ENCODE results near the gene SLCO4A1. TPM values are rescaled to one million over a fixed set of nuclear protein-coding genes. Genes with fewer than 3 reads are reported as not detected.

Gene SLCO4A1
- total and polyA plus RNA-seq, 9 of the 15 experiments (the other 6 are each of a cell fraction or from before 2014, with no cell fraction given), result 1.6 to 21.9 (median 12.8) TPM

GRCh38 chr20:62659488-62660239 lies 17.4 kb downstream of the SLCO4A1 start:
- H3K4me1 ChIP-seq (replicated peaks in 1 of 2; ENCODE audit: control insufficient read depth in 2 of 2, insufficient read depth in 2 of 2, low read length in 2 of 2), result peaks cover 0 to 44% of the 10 kb centered on the region in 2 experiments; a peak in 2 of 5 replicates

More at GRCh38 chr20:62659488-62660239, 17.4 kb downstream of the SLCO4A1 start:
- ChIA-PET POLR2A (interaction anchor here (0.7 to 1.2 kb wide), 3 partner anchors 9 to 134 kb away, joined by 3 to 5 read pairs (median 4); no protein-coding TSS in a partner anchor), CTCF (ENCODE audit: low intra/inter-chr PET ratio) (no interaction called here)
- Histone ChIP-seq H3K36me3 (ENCODE audit: control insufficient read depth, insufficient read depth, low read length) (peaks cover 41% of the 10 kb centered on the region; the same call in 1 of the 3 replicates), H3K4me3 (no peak overlapping the region), H3K9me3 (replicated peaks; ENCODE audit: control insufficient read depth, insufficient read depth, low read depth, low read length) (no peaks in the 10 kb centered on the region), H3K4me2 (ENCODE audit: insufficient read depth, low read length) (no peak overlapping the region), H3K27ac (ENCODE audit: extremely low read depth, low read depth, low read length) (no peak overlapping the region), H2AFZ (ENCODE audit: low read depth, low read length) (no peak overlapping the region), H3K27me3 (ENCODE audit: control insufficient read depth in 2 of 2, insufficient read depth in 2 of 2, low read length in 2 of 2) (no peaks in the 10 kb centered on the region), H3K79me2 (ENCODE audit: control insufficient read depth, insufficient read depth, low read length) (0 out of 3 replicates have a peak, but pooled peaks cover 3% of the 10 kb centered on the region), H3K9ac (ENCODE audit: insufficient read depth in 1 of 2, low read depth in 2 of 2, low read length in 2 of 2) (peak overlapping the region in 1 of 2 experiments; percentile 58; a peak in 2 of 4 replicates), H4K20me1 (replicated peaks; ENCODE audit: control insufficient read depth, insufficient read depth, low read length) (no peaks in the 10 kb centered on the region; the same call in 1 of the 2 replicates), H3K9me1 (ENCODE audit: control insufficient read depth, insufficient read depth, low read length) (no peaks in the 10 kb centered on the region)
- FAIRE-seq (no peak), ATAC-seq (no peak), DNase-seq (ENCODE audit: extremely low read depth in 1 of 4, low spot score in 3 of 4) (no peak)
- TF ChIP-seq ZNF217 (CRISPR knock-in tag; IDR thresholded peaks at IDR 0.05) (no peak), ZNF512 (tag; IDR thresholded peaks at IDR 0.05) (no peak), ZNF518B (CRISPR knock-in tag; IDR thresholded peaks at IDR 0.05) (no peak), ATF4 (CRISPR knock-in tag; IDR thresholded peaks at IDR 0.05) (no peak), ARID4B (CRISPR knock-in tag; IDR thresholded peaks at IDR 0.05) (no peak), GABPB2 (CRISPR knock-in tag; conservative IDR thresholded peaks at IDR 0.05) (no peak), DDX20 (tag; IDR thresholded peaks at IDR 0.05; ENCODE audit: low read depth) (no peak), RBM34 (IDR thresholded peaks at IDR 0.05; ENCODE audit: borderline replicate concordance, insufficient read depth, low read length) (no peak)
- no TSS peak for BruUV-seq (replicated peaks)
- in situ Hi-C loops (cut with MboI) (no loop called here), intact Hi-C loops (cut with micrococcal nuclease) (no loop called here)
- WGBS (ENCODE audit: insufficient coverage, low coverage, missing lambda C conversion rate), result 94% methylated on average over 27 of the region's 29 CpGs

All from K562 (cell line).